SK-N-SH (cell line): ENCODE measurements around the gene KMT2C. TPM values are rescaled to one million over a fixed set of nuclear protein-coding genes. Genes with fewer than 3 reads are reported as not detected.

ENCODE experiments used
- CTCF ChIA-PET: fragments of 300-600, 350-600 bp; formaldehyde crosslinking; extraction: SDS; loops from one replicate; lab custom pipeline; 2021; lab: Yijun Ruan, JAX
- POLR2A ChIA-PET: fragments of 350-600 bp; sonication (Branson Sonifier 250); formaldehyde crosslinking; extraction: SDS; loops from one replicate; lab custom pipeline; 2020; ENCODE audit warnings: antibody characterized with exemption, inconsistent platforms; lab: Yijun Ruan, JAX
- DNase-seq: peaks from one replicate; pipeline ENCODE4 v3.0.0; 2012
- H2AFZ ChIP-seq: fragments of 200-600 bp; sonication (generic); 2 replicates; pipeline ENCODE4 v1.8.1; 2016; ENCODE audit warnings: antibody characterized with exemption, mild to moderate bottlenecking, low read depth
- H3F3A ChIP-seq: fragments of 200-600 bp; sonication (generic); replicated peaks from 2 replicates; pipeline ENCODE3; 2016; ENCODE audit warnings: antibody characterized with exemption, mild to moderate bottlenecking; ENCODE audit not compliant: insufficient read depth
- H3K27ac ChIP-seq, 2 experiments: fragments of 200-500 bp in 1 of 2; fragments of 200-600 bp in 1 of 2; sonication (Bioruptor generic) in 1 of 2; sonication (generic), shearing (Covaris generic) in 1 of 2; 2 replicates each; pipeline versions ENCODE4 v1.5.1 to v1.6.1; 2014 to 2016; ENCODE audit warnings: low read depth in 2 of 2, inconsistent platforms in 1 of 2, low read length in 1 of 2, mild to moderate bottlenecking in 1 of 2, mixed read lengths in 1 of 2
- H3K27me3 ChIP-seq: fragments of 200-600 bp; sonication (generic), shearing (Covaris generic); 2 replicates; pipeline ENCODE4 v1.6.1; 2016; ENCODE audit warnings: mixed run types; ENCODE audit not compliant: insufficient read depth
- H3K36me3 ChIP-seq, 2 experiments: fragments of 200-500 bp in 1 of 2; fragments of 200-600 bp in 1 of 2; sonication (Bioruptor generic) in 1 of 2; sonication (generic) in 1 of 2; replicated peaks in 1 of 2; 2 replicates each; pipeline versions ENCODE3 to v1.5.1; 2014 to 2016; ENCODE audit warnings: low read length in 1 of 2, mild to moderate bottlenecking in 1 of 2; ENCODE audit not compliant: insufficient read depth in 2 of 2, control insufficient read depth in 1 of 2
- H3K4me1 ChIP-seq, 2 experiments: fragments of 200-500 bp in 1 of 2; fragments of 200-600 bp in 1 of 2; sonication (Bioruptor generic) in 1 of 2; sonication (generic), shearing (Covaris generic) in 1 of 2; 2 replicates each; pipeline versions ENCODE4 v1.5.1 to v1.6.1; 2014 to 2016; ENCODE audit warnings: low read depth in 1 of 2, low read length in 1 of 2, mixed run types in 1 of 2; ENCODE audit not compliant: insufficient read depth in 2 of 2, control insufficient read depth in 1 of 2
- H3K4me2 ChIP-seq: fragments of 200-600 bp; sonication (generic), shearing (Covaris generic); 2 replicates; pipeline ENCODE4 v1.6.1; 2017; ENCODE audit warnings: mixed run types
- H3K4me3 ChIP-seq, 2 experiments: fragments of 200-500 bp in 1 of 2; fragments of 200-600 bp in 1 of 2; sonication (Bioruptor generic) in 1 of 2; sonication (generic), shearing (Covaris generic) in 1 of 2; 2 replicates each; pipeline versions ENCODE4 v1.5.1 to v1.8.1; 2014 to 2016; ENCODE audit warnings: low read depth in 2 of 2, inconsistent platforms in 1 of 2, low read length in 1 of 2, mild to moderate bottlenecking in 1 of 2, mixed read lengths in 1 of 2, moderate library complexity in 1 of 2
- H3K79me2 ChIP-seq: fragments of 200-600 bp; sonication (generic); 2 replicates; pipeline ENCODE4 v1.8.1; 2017; ENCODE audit warnings: mild to moderate bottlenecking; ENCODE audit not compliant: insufficient read depth
- H3K9ac ChIP-seq: fragments of 200-600 bp; sonication (generic); 2 replicates; pipeline ENCODE4 v1.6.1; 2017; ENCODE audit warnings: mixed run types
- H3K9me2 ChIP-seq: fragments of 200-600 bp; sonication (generic); 2 replicates; pipeline ENCODE4 v1.6.1; 2017; ENCODE audit warnings: mixed run types
- H3K9me3 ChIP-seq: fragments of 200-600 bp; sonication (generic); 2 replicates; pipeline ENCODE4 v1.6.1; 2017; ENCODE audit warnings: mixed run types, mild to moderate bottlenecking, moderate library complexity
- H4K20me1 ChIP-seq: fragments of 200-600 bp; sonication (generic); 2 replicates; pipeline ENCODE4 v1.6.1; 2017; ENCODE audit warnings: mild to moderate bottlenecking, mixed run types; ENCODE audit not compliant: insufficient read depth
- CHD2 ChIP-seq: fragments of 150-350 bp; IDR thresholded peaks from 2 replicates; pipeline ENCODE4 v1.6.1; 2018; ENCODE audit warnings: low read length; ENCODE audit not compliant: partially characterized antibody
- EZH2phosphoT487 ChIP-seq: fragments of 200-600 bp; sonication (generic); IDR thresholded peaks from 2 replicates; pipeline ENCODE4 v1.6.1; 2017; ENCODE audit warnings: low read depth, mixed run types, mild to moderate bottlenecking, antibody characterized with exemption, moderate library complexity, borderline replicate concordance
- FOXM1 ChIP-seq: IDR thresholded peaks from 2 replicates; pipeline ENCODE4 v1.4.0; 2012; ENCODE audit warnings: low read depth, mild to moderate bottlenecking
- GABPA ChIP-seq: IDR thresholded peaks from 2 replicates; pipeline ENCODE4 v1.4.0; 2012; ENCODE audit warnings: low read depth, mild to moderate bottlenecking
- JUND ChIP-seq: IDR thresholded peaks from 2 replicates; pipeline ENCODE4 v1.4.0; 2012
- MAX ChIP-seq: IDR thresholded peaks from 2 replicates; pipeline ENCODE4 v1.4.0; 2012; ENCODE audit warnings: low read depth
- MXI1 ChIP-seq: IDR thresholded peaks from 2 replicates; pipeline ENCODE4 v1.6.1; 2012; ENCODE audit warnings: mild to moderate bottlenecking, low read depth, low read length, improper control_type of control experiment
- NFIC ChIP-seq: IDR thresholded peaks from 2 replicates; pipeline ENCODE4 v1.4.0; 2012; ENCODE audit warnings: borderline replicate concordance
- NRF1 ChIP-seq: IDR thresholded peaks from 2 replicates; pipeline ENCODE4 v1.6.1; 2012; ENCODE audit warnings: low read depth, mild to moderate bottlenecking, low read length
- PBX3 ChIP-seq: IDR thresholded peaks from 2 replicates; pipeline ENCODE4; 2012
- POLR2AphosphoS5 ChIP-seq: IDR thresholded peaks from 2 replicates; pipeline ENCODE4 v1.6.1; 2012; ENCODE audit warnings: low read depth, low read length
- RCOR1 ChIP-seq: fragments of 150-350 bp; IDR thresholded peaks from 2 replicates; pipeline ENCODE4 v1.6.1; 2017; ENCODE audit warnings: antibody characterized with exemption, low read length
- RXRA ChIP-seq: IDR thresholded peaks from 2 replicates; pipeline ENCODE4 v1.4.0; 2012; ENCODE audit warnings: low read depth, mild to moderate bottlenecking, borderline replicate concordance
- SMC3 ChIP-seq: IDR thresholded peaks from 2 replicates; pipeline ENCODE4 v1.6.1; 2012; ENCODE audit warnings: low read depth, low read length, improper control_type of control experiment
- TCF12 ChIP-seq: IDR thresholded peaks from 2 replicates; pipeline ENCODE4 v1.4.0; 2012
- TEAD4 ChIP-seq: IDR thresholded peaks from 2 replicates; pipeline ENCODE4 v1.4.0; 2012; ENCODE audit warnings: mild to moderate bottlenecking, borderline replicate concordance; ENCODE audit not compliant: insufficient read depth
- WGBS: methylation state at CpG from one replicate; pipeline ENCODE4 v1.1.6; 2017; ENCODE audit warnings: low lambda C conversion rate; 5-methylcytosine and 5-hydroxymethylcytosine counted together
- polyA plus RNA-seq, 3 experiments: library from polyadenylated mRNA; depleted of rRNA; stranded (reverse); fragments of >200 nt; gene quantifications; 2 replicates each; pipeline ENCODE4 v1.2.3, GENCODE V29; 2012
- TF ChIP-seq, protein P1 (sequence below): IDR thresholded peaks from 2 replicates; pipeline ENCODE4 v1.4.0; 2012; ENCODE audit warnings: low read depth, borderline replicate concordance
- TF ChIP-seq, protein P2 (sequence below): IDR thresholded peaks from 2 replicates; pipeline ENCODE4 v1.6.1; 2012; ENCODE audit warnings: mild to moderate bottlenecking, low read depth, low read length, moderate library complexity
- TF ChIP-seq, protein P3 (sequence below): fragments of 200-600 bp; sonication (generic); IDR thresholded peaks from 2 replicates; pipeline ENCODE4 v1.6.1; 2017; ENCODE audit warnings: antibody characterized with exemption, mild to moderate bottlenecking, moderate library complexity

The KMT2C gene
- polyA plus RNA-seq, 1 of the 3 experiments (the other 2 are of a cell fraction), result 8.0 TPM

- TF ChIP-seq NFIC (no peak), TEAD4 (no peak), FOXM1 (no peak), EZH2phosphoT487 (no peak)
- TF ChIP-seq, protein P1, sequence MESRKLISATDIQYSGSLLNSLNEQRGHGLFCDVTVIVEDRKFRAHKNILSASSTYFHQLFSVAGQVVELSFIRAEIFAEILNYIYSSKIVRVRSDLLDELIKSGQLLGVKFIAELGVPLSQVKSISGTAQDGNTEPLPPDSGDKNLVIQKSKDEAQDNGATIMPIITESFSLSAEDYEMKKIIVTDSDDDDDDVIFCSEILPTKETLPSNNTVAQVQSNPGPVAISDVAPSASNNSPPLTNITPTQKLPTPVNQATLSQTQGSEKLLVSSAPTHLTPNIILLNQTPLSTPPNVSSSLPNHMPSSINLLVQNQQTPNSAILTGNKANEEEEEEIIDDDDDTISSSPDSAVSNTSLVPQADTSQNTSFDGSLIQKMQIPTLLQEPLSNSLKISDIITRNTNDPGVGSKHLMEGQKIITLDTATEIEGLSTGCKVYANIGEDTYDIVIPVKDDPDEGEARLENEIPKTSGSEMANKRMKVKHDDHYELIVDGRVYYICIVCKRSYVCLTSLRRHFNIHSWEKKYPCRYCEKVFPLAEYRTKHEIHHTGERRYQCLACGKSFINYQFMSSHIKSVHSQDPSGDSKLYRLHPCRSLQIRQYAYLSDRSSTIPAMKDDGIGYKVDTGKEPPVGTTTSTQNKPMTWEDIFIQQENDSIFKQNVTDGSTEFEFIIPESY, result no peak
Measured at GRCh38 chr7:152341039-152341913, 94.5 kb downstream of the KMT2C start (continued).

GRCh38 chr7:152340161-152340560 lies 95.6 kb downstream of the KMT2C start:
- ChIA-PET CTCF (interaction anchor here (0.6 to 4.3 kb wide), 7 partner anchors 10 to 397 kb away, joined by 3 to 65 read pairs (median 5); no protein-coding TSS in a partner anchor), POLR2A (interaction anchor here (0.6 kb wide), 1 partner anchor 394 kb away, joined by 3 read pairs; no protein-coding TSS in a partner anchor)
- H3K79me2 ChIP-seq, result peaks cover 94% of the 10 kb centered on the region
- H4K20me1 ChIP-seq, result peaks cover 69% of the 10 kb centered on the region
- peaks cover 5 to 6% of the 10 kb centered on the region in 2 experiments for H3K36me3 ChIP-seq
- WGBS, result 100% methylated on average over 1 of the region's 1 CpG
- H3K9ac ChIP-seq, result no peak overlapping the region
- H3K9me3 ChIP-seq, result no peaks in the 10 kb centered on the region
- H3K4me2 ChIP-seq, result no peak overlapping the region
- H3K4me3 ChIP-seq, result no peak overlapping the region
- DNase-seq, result no peak
- H3F3A ChIP-seq, result peaks cover 10% of the 10 kb centered on the region
- H3K9me2 ChIP-seq, result no peaks in the 10 kb centered on the region
- H3K27ac ChIP-seq, result no peak overlapping the region
- H3K27me3 ChIP-seq, result no peaks in the 10 kb centered on the region
- H2AFZ ChIP-seq, result no peak overlapping the region
- peaks cover 0 to 6% of the 10 kb centered on the region in 2 experiments; a peak in 3 of 4 replicates for H3K4me1 ChIP-seq
- TF ChIP-seq JUND, result no peak
- no peak for TF ChIP-seq NRF1
- TF ChIP-seq CHD2, result no peak
- TF ChIP-seq SMC3, result no peak
- no peak for TF ChIP-seq PBX3
- no peak for TF ChIP-seq POLR2AphosphoS5
- TF ChIP-seq RXRA, result no peak
- TF ChIP-seq MXI1, result no peak
- TF ChIP-seq MAX, result no peak
- no peak for TF ChIP-seq RCOR1
- no peak for TF ChIP-seq GABPA
- TF ChIP-seq, protein P2, sequence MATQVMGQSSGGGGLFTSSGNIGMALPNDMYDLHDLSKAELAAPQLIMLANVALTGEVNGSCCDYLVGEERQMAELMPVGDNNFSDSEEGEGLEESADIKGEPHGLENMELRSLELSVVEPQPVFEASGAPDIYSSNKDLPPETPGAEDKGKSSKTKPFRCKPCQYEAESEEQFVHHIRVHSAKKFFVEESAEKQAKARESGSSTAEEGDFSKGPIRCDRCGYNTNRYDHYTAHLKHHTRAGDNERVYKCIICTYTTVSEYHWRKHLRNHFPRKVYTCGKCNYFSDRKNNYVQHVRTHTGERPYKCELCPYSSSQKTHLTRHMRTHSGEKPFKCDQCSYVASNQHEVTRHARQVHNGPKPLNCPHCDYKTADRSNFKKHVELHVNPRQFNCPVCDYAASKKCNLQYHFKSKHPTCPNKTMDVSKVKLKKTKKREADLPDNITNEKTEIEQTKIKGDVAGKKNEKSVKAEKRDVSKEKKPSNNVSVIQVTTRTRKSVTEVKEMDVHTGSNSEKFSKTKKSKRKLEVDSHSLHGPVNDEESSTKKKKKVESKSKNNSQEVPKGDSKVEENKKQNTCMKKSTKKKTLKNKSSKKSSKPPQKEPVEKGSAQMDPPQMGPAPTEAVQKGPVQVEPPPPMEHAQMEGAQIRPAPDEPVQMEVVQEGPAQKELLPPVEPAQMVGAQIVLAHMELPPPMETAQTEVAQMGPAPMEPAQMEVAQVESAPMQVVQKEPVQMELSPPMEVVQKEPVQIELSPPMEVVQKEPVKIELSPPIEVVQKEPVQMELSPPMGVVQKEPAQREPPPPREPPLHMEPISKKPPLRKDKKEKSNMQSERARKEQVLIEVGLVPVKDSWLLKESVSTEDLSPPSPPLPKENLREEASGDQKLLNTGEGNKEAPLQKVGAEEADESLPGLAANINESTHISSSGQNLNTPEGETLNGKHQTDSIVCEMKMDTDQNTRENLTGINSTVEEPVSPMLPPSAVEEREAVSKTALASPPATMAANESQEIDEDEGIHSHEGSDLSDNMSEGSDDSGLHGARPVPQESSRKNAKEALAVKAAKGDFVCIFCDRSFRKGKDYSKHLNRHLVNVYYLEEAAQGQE, result no peak
- TF ChIP-seq TCF12, result no peak
- TF ChIP-seq, protein P1, result no peak
- TF ChIP-seq, protein P3, sequence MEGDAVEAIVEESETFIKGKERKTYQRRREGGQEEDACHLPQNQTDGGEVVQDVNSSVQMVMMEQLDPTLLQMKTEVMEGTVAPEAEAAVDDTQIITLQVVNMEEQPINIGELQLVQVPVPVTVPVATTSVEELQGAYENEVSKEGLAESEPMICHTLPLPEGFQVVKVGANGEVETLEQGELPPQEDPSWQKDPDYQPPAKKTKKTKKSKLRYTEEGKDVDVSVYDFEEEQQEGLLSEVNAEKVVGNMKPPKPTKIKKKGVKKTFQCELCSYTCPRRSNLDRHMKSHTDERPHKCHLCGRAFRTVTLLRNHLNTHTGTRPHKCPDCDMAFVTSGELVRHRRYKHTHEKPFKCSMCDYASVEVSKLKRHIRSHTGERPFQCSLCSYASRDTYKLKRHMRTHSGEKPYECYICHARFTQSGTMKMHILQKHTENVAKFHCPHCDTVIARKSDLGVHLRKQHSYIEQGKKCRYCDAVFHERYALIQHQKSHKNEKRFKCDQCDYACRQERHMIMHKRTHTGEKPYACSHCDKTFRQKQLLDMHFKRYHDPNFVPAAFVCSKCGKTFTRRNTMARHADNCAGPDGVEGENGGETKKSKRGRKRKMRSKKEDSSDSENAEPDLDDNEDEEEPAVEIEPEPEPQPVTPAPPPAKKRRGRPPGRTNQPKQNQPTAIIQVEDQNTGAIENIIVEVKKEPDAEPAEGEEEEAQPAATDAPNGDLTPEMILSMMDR, result no peak
- TF ChIP-seq NFIC, result no peak
- no peak for TF ChIP-seq FOXM1
